Glutamatergic neuron (in vitro differentiated cells): Measurements from ENCODE around the gene FGF5. TPM values are rescaled to one million over a fixed set of nuclear protein-coding genes. Genes with fewer than 3 reads are reported as not detected.

Source experiments
- DNase-seq: peaks from one replicate; pipeline ENCODE4 v3.0.0; 2022
- H3K27ac Mint-ChIP-seq: one replicate; pipeline ENCODE4 v1.8.0; 2020; ENCODE audit warnings: mild to moderate bottlenecking, mixed read lengths, inconsistent platforms; ENCODE audit not compliant: unreplicated experiment
- H3K27me3 Mint-ChIP-seq: one replicate; pipeline ENCODE4 v1.8.0; 2020; ENCODE audit warnings: mild to moderate bottlenecking, moderate library complexity, mixed read lengths, inconsistent platforms; ENCODE audit not compliant: unreplicated experiment
- H3K36me3 Mint-ChIP-seq: one replicate; pipeline ENCODE4 v1.8.0; 2020; ENCODE audit warnings: mild to moderate bottlenecking, mixed read lengths, inconsistent platforms; ENCODE audit not compliant: unreplicated experiment
- H3K4me1 Mint-ChIP-seq: one replicate; pipeline ENCODE4 v1.8.0; 2020; ENCODE audit warnings: mild to moderate bottlenecking, low read depth, mixed read lengths, inconsistent platforms; ENCODE audit not compliant: unreplicated experiment
- H3K4me3 Mint-ChIP-seq: one replicate; pipeline ENCODE4 v1.8.0; 2020; ENCODE audit warnings: mild to moderate bottlenecking, mixed read lengths, inconsistent platforms; ENCODE audit not compliant: unreplicated experiment
- H3K9me3 Mint-ChIP-seq: one replicate; pipeline ENCODE4 v1.8.0; 2020; ENCODE audit warnings: mild to moderate bottlenecking, moderate library complexity, mixed read lengths, inconsistent platforms; ENCODE audit not compliant: unreplicated experiment
- total RNA-seq: library from RNA; stranded (reverse); fragmentation: NEBNext Ultra II Directional; extraction: Animal tissue kit (Norgen Biotek cat#: 25700); gene quantifications from one replicate; pipeline ENCODE4 v1.2.1, GENCODE V29; 2021; ENCODE audit not compliant: unreplicated experiment
- TF ChIP-seq, protein P1 (sequence below): fragments of 200-600 bp; sonication (generic); IDR thresholded peaks from one replicate; pipeline ENCODE4 v1.5.0; 2021; ENCODE audit not compliant: partially characterized antibody, unreplicated experiment

The FGF5 gene
- total RNA-seq, 1 donor from 2014 or later = not detected

DNA sequence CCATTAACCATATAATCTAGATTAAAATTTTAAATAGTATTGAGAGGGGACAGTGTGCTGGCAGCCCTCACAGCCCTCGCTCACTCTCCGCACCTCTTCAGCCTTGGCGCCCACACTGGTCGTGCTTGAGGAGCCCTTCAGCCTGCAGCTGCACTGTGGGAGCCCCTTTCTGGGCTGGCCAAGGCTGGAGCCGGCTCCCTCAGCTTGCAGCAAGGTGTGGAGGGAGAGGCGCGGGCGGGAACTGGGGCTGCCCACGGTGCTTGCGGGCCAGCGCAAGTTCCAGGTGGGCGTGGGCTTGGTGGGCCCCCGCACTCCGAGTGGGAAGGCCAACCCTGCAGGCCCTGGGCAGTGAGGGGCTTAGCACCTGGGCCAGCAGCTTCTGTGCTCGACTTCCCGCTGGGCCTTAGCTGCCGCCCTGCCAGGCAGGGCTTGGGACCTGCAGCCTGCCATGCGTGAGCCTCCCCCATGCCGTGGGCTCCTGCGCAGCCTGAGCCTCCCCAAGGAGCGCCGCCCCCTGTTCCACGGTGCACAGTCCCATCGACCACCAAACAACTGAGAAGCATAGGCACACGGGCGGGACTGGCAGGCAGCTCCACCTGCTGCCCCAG lies 36.3 kb downstream of the FGF5 start:
- TF ChIP-seq, protein P1, sequence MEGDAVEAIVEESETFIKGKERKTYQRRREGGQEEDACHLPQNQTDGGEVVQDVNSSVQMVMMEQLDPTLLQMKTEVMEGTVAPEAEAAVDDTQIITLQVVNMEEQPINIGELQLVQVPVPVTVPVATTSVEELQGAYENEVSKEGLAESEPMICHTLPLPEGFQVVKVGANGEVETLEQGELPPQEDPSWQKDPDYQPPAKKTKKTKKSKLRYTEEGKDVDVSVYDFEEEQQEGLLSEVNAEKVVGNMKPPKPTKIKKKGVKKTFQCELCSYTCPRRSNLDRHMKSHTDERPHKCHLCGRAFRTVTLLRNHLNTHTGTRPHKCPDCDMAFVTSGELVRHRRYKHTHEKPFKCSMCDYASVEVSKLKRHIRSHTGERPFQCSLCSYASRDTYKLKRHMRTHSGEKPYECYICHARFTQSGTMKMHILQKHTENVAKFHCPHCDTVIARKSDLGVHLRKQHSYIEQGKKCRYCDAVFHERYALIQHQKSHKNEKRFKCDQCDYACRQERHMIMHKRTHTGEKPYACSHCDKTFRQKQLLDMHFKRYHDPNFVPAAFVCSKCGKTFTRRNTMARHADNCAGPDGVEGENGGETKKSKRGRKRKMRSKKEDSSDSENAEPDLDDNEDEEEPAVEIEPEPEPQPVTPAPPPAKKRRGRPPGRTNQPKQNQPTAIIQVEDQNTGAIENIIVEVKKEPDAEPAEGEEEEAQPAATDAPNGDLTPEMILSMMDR = no peak
- Mint-ChIP-seq H3K27me3 (no peaks in the 10 kb centered on the region), H3K27ac (no peak overlapping the region), H3K36me3 (no peaks in the 10 kb centered on the region), H3K9me3 (peaks cover 2% of the 10 kb centered on the region), H3K4me1 (no peaks in the 10 kb centered on the region), H3K4me3 (no peak overlapping the region)
- no peak for DNase-seq

DNA sequence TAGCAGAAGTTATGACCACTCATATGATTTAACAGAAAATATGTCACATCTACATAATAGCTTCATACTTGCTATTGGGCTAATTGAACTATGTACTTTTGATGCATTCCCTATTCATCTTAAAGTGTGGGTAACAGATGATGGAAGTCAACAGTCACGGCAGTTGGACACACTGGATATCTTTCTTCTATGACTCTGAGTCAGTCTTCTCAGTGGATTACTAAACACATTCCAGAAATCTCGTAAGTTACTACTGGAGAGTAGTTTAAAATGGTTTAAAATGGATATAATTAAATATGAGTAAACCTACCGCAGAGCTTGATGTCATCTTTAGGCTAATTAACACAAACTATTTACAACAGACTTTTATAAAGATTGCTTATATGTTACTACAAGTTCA lies 39.0 kb downstream of the FGF5 start:
- peaks cover 3% of the 10 kb centered on the region for H3K9me3 Mint-ChIP-seq
- H3K27ac Mint-ChIP-seq = no peak overlapping the region
- no peaks in the 10 kb centered on the region for H3K36me3 Mint-ChIP-seq
- no peak overlapping the region for H3K4me3 Mint-ChIP-seq
- peaks cover 3% of the 10 kb centered on the region for H3K27me3 Mint-ChIP-seq
- TF ChIP-seq, protein P1 = no peak
- H3K4me1 Mint-ChIP-seq = no peaks in the 10 kb centered on the region
- no peak for DNase-seq

GRCh38 chr4:80306260-80306659 lies 39.8 kb downstream of the FGF5 start:
- Mint-ChIP-seq H3K4me1 (no peaks in the 10 kb centered on the region), H3K36me3 (no peaks in the 10 kb centered on the region), H3K27me3 (peaks cover 3% of the 10 kb centered on the region), H3K9me3 (peaks cover 3% of the 10 kb centered on the region), H3K4me3 (no peak overlapping the region), H3K27ac (no peak overlapping the region)
- no peak for DNase-seq
- TF ChIP-seq, protein P1 = no peak

GRCh38 chr4:80307183-80307735 lies 40.8 kb downstream of the FGF5 start:
- no peaks in the 10 kb centered on the region for H3K4me1 Mint-ChIP-seq
- peaks cover 3% of the 10 kb centered on the region for H3K27me3 Mint-ChIP-seq
- H3K36me3 Mint-ChIP-seq = no peaks in the 10 kb centered on the region
- TF ChIP-seq, protein P1 = no peak
- H3K4me3 Mint-ChIP-seq = no peak overlapping the region
- peaks cover 3% of the 10 kb centered on the region for H3K9me3 Mint-ChIP-seq
- DNase-seq = no peak
- H3K27ac Mint-ChIP-seq = no peak overlapping the region

DNA sequence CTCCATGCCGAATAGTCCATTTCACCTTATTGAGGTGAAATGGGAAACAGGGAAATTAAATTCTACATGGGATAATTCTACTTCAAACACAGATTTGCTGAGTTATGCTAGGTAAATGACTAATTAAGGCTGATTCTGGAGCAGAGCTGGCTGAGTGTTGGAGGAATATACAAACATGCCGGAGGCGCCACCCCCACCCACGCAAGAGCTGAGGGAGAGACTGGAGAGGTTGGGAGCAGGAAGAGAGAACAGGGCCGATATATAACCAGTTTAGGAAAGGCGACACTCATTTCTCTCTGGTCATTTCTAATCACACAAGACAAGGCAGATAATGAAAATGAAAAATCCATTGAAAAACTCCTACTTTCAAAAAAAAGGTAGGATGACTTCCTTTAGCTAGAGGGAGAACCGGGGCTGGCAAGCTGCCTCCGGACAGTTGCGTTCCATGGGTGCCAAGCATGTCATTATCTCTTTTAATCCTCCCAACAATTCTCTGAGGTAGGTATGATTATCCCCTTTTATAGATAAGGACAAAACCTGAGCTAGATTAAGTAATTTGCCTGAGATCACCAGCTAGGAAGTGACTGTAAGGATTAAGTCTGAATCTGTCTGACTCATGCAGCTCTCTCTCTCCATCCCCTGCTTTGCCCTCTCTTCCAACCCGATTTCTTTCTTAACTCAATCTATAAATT lies 41.5 kb downstream of the FGF5 start:
- TF ChIP-seq, protein P1 = no peak
- no peak overlapping the region for H3K4me3 Mint-ChIP-seq
- H3K4me1 Mint-ChIP-seq = no peaks in the 10 kb centered on the region
- peaks cover 3% of the 10 kb centered on the region for H3K27me3 Mint-ChIP-seq
- peaks cover 3% of the 10 kb centered on the region for H3K9me3 Mint-ChIP-seq
- H3K36me3 Mint-ChIP-seq = no peaks in the 10 kb centered on the region
- no peak overlapping the region for H3K27ac Mint-ChIP-seq
- no peak for DNase-seq
